Left lung (tissue), 10 donors: Measurements from ENCODE around the gene FOLR1. TPM values are rescaled to one million over a fixed set of nuclear protein-coding genes. Genes with fewer than 3 reads are reported as not detected.
A peak's percentile ranks its signal among the peaks of the same experiment; 100 is the strongest.
"Not testable (repeated sequence)": the region's sequence is repeated elsewhere in the genome, so short reads cannot be mapped to it uniquely, and the experiment has no call there.

Source experiments
- ATAC-seq: fragments of 200-7000 bp; cut with Tn5 transposase; one replicate; pipeline ENCODE4 v1.9.1; 2020; ENCODE audit warnings: moderate library complexity
- DNase-seq, 4 donors: peaks; one replicate each; pipeline ENCODE4 v3.0.0-alpha.2; 2013 to 2020
- H3K27ac ChIP-seq, 2 donors: fragments of 200-600 bp; sonication (generic) in 1 of 2; one replicate each; pipeline versions ENCODE4 v1.5.0 to v1.8.0; 2020 to 2021
- H3K27me3 ChIP-seq, 2 donors: fragments of 200-600 bp; sonication (generic) in 1 of 2; one replicate each; pipeline versions ENCODE4 v1.5.0 to v1.8.0; 2020 to 2021
- H3K36me3 ChIP-seq, 2 donors: fragments of 200-600 bp; sonication (generic) in 1 of 2; one replicate each; pipeline versions ENCODE4 v1.5.0 to v1.8.0; 2020 to 2021
- H3K4me1 ChIP-seq, 2 donors: fragments of 200-600 bp; one replicate each; pipeline ENCODE4 v1.8.0; 2021
- H3K4me3 ChIP-seq, 2 donors: fragments of 200-600 bp; sonication (generic) in 1 of 2; one replicate each; pipeline versions ENCODE4 v1.5.0 to v1.8.0; 2020 to 2021; ENCODE audit warnings: mild to moderate bottlenecking in 1 of 2
- H3K9me3 ChIP-seq, 2 donors: fragments of 200-600 bp; sonication (generic) in 1 of 2; one replicate each; pipeline versions ENCODE4 v1.5.0 to v1.8.0; 2020 to 2021
- CTCF ChIP-seq, 2 donors: fragments of 200-600 bp; sonication (generic) in 1 of 2; IDR thresholded peaks; one replicate each; pipeline versions ENCODE4 v1.5.0 to v1.8.0; 2021; ENCODE audit warnings: antibody characterized with exemption in 2 of 2
- intact Hi-C, 2 donors: fragments of 100-400 bp; cut with DNase I; formaldehyde crosslinking; loops; one replicate each; pipeline versions ENCODE4 v1.11.2 to v1.14.2; 2022
- polyA plus RNA-seq, 6 donors: library from polyadenylated mRNA; unstranded; fragments of 120-200 nt; gene quantifications; one replicate each; pipeline ENCODE4 v1.2.1, GENCODE V29; 2013; ENCODE audit not compliant: insufficient read length in 6 of 6
- total RNA-seq, 2 donors: library from RNA; stranded (reverse); fragmentation: NEBNext Ultra II Directional; extraction: Animal tissue kit (Norgen Biotek cat#: 25700); gene quantifications; one replicate each; pipeline ENCODE4 v1.2.1, GENCODE V29; 2021
- donor health status: DM: no; HTN: yes; CAD: no.
- donor health status: DM: no; HTN: no; CAD: no.

The FOLR1 gene
- total and polyA plus RNA-seq, 8 donors = 53.5 to 409 (median 72.0) TPM

GRCh38 chr11:72177656-72178055, 14.3 kb upstream of the FOLR1 start:
- intact Hi-C loops = no loop called here
- DNase-seq (no peak), ATAC-seq (no peak)
- Histone ChIP-seq H3K9me3 (no peaks in the 10 kb centered on the region), H3K36me3 (no peaks in the 10 kb centered on the region), H3K4me1 (no peaks in the 10 kb centered on the region), H3K27me3 (no peaks in the 10 kb centered on the region), H3K4me3 (no peak overlapping the region), H3K27ac (no peak overlapping the region)
- no peak for TF ChIP-seq CTCF (IDR thresholded peaks at IDR 0.05)

- Histone ChIP-seq H3K36me3 (no peaks in the 10 kb centered on the region), H3K4me1 (peaks cover 0 to 5% of the 10 kb centered on the region in 2 donors), H3K27me3 (no peaks in the 10 kb centered on the region), H3K9me3 (no peaks in the 10 kb centered on the region), H3K27ac (no peak overlapping the region), H3K4me3 (no peak overlapping the region)
- intact Hi-C loops = no loop called here
- ATAC-seq = peak; percentile 49
- DNase-seq = no peak
- no peak for TF ChIP-seq CTCF (IDR thresholded peaks at IDR 0.05)
Observed at GRCh38 chr11:72179049-72179803, 12.7 kb upstream of the FOLR1 start.

GRCh38 chr11:72179804-72180396, 12.0 kb upstream of the FOLR1 start:
- Histone ChIP-seq H3K27ac (no peak overlapping the region), H3K27me3 (no peaks in the 10 kb centered on the region), H3K4me3 (no peak overlapping the region), H3K9me3 (no peaks in the 10 kb centered on the region), H3K36me3 (no peaks in the 10 kb centered on the region), H3K4me1 (peaks cover 0 to 5% of the 10 kb centered on the region in 2 donors)
- ATAC-seq (no peak), DNase-seq (no peak)
- TF ChIP-seq CTCF (IDR thresholded peaks at IDR 0.05) = no peak
- intact Hi-C loops = no loop called here

- H3K4me1 ChIP-seq, intact Hi-C loops, DNase-seq, H3K4me3 ChIP-seq, H3K27me3 ChIP-seq, H3K9me3 ChIP-seq, H3K36me3 ChIP-seq: not testable (repeated sequence)
- peak; percentile 36 for ATAC-seq
- peak overlapping the region in 1 of 2 donors; percentile 25 for H3K27ac ChIP-seq
Observed at GRCh38 chr11:72180892-72181552, 10.9 kb upstream of the FOLR1 start.

GRCh38 chr11:72181553-72181958, 10.4 kb upstream of the FOLR1 start:
- H3K4me3 ChIP-seq, H3K4me1 ChIP-seq, intact Hi-C loops, DNase-seq, H3K9me3 ChIP-seq, H3K36me3 ChIP-seq, H3K27me3 ChIP-seq: not testable (repeated sequence)
- peak overlapping the region in 1 of 2 donors; percentile 25 for H3K27ac ChIP-seq
- ATAC-seq = peak; percentile 51

GRCh38 chr11:72188267-72188666, 3.7 kb upstream of the FOLR1 start:
- no peak for TF ChIP-seq CTCF (IDR thresholded peaks at IDR 0.05)
- Histone ChIP-seq H3K27me3 (no peaks in the 10 kb centered on the region), H3K9me3 (no peaks in the 10 kb centered on the region), H3K4me1 (peaks cover 3 to 11% of the 10 kb centered on the region in 2 donors), H3K4me3 (no peak overlapping the region), H3K27ac (no peak overlapping the region), H3K36me3 (no peaks in the 10 kb centered on the region)
- DNase-seq = no peak
- intact Hi-C loops = no loop called here
- ATAC-seq = no peak
